CD14-positive monocyte (primary cell): ENCODE data around the gene POFUT2. TPM values are rescaled to one million over a fixed set of nuclear protein-coding genes. Genes with fewer than 3 reads are reported as not detected.

ENCODE experiments used
- DNase-seq, 3 donors: peaks; one replicate each; pipeline ENCODE4 v3.0.0-alpha.2; 2011 to 2022
- H2AFZ ChIP-seq: 2 replicates; pipeline ENCODE4 v1.6.0; 2012; ENCODE audit warnings: mild to moderate bottlenecking, low read depth, low read length, inconsistent platforms; ENCODE audit not compliant: insufficient read depth, poor library complexity, severe bottlenecking
- H3K27ac ChIP-seq, 2 donors: 1 replicate in 1 of 2; 2 replicates in 1 of 2; pipeline ENCODE4 v1.5.1; 2012 to 2013; ENCODE audit warnings: low read length in 2 of 2, control low read depth in 1 of 2, inconsistent platforms in 1 of 2, low read depth in 1 of 2, mild to moderate bottlenecking in 1 of 2
- H3K27me3 ChIP-seq, 2 donors: one replicate each; pipeline versions ENCODE4 v1.6.0 to v1.6.1; 2011 to 2013; ENCODE audit warnings: low read length in 2 of 2; ENCODE audit not compliant: control insufficient read depth in 2 of 2, insufficient read depth in 2 of 2
- H3K36me3 ChIP-seq, 2 donors: replicated peaks in 1 of 2; 1 replicate in 1 of 2; 2 replicates in 1 of 2; pipeline versions ENCODE4 v1.5.1 to v1.6.1; 2012 to 2013; ENCODE audit warnings: low read length in 2 of 2, control low read depth in 1 of 2, inconsistent platforms in 1 of 2, mild to moderate bottlenecking in 1 of 2; ENCODE audit not compliant: insufficient read depth in 2 of 2, control insufficient read depth in 1 of 2
- H3K4me1 ChIP-seq, 2 donors: 1 replicate in 1 of 2; 2 replicates in 1 of 2; pipeline versions ENCODE4 v1.5.1 to v1.6.1; 2012 to 2013; ENCODE audit warnings: low read length in 2 of 2, control low read depth in 1 of 2, inconsistent platforms in 1 of 2, mild to moderate bottlenecking in 1 of 2, moderate library complexity in 1 of 2; ENCODE audit not compliant: insufficient read depth in 2 of 2, control insufficient read depth in 1 of 2
- H3K4me2 ChIP-seq: replicated peaks from 2 replicates; pipeline ENCODE3; 2012; ENCODE audit warnings: low read length, moderate library complexity, mild to moderate bottlenecking; ENCODE audit not compliant: poor library complexity, severe bottlenecking; ENCODE audit errors: extremely low read depth
- H3K4me3 ChIP-seq, 3 experiments: fragments of 200-600 bp in 1 of 3; sonication (generic) in 1 of 3; replicated peaks in 1 of 3; 1 replicate in 2 of 3; 2 replicates in 1 of 3; pipeline ENCODE4 v1.5.1; 2011 to 2013; ENCODE audit warnings: low read length in 3 of 3, mild to moderate bottlenecking in 3 of 3, control low read depth in 2 of 3, low read depth in 2 of 3, inconsistent platforms in 1 of 3, moderate library complexity in 1 of 3
- H3K79me2 ChIP-seq: 2 replicates; pipeline ENCODE4 v1.6.0; 2012; ENCODE audit warnings: mild to moderate bottlenecking, control low read depth, inconsistent platforms, low read length, moderate library complexity; ENCODE audit not compliant: insufficient read depth
- H3K9ac ChIP-seq: 2 replicates; pipeline ENCODE4 v1.6.0; 2017; ENCODE audit warnings: low read length, mild to moderate bottlenecking; ENCODE audit not compliant: insufficient read depth, poor library complexity, severe bottlenecking
- H3K9me3 ChIP-seq, 2 donors: replicated peaks in 1 of 2; 1 replicate in 1 of 2; 2 replicates in 1 of 2; pipeline versions ENCODE4 v1.5.1 to v1.6.1; 2012 to 2013; ENCODE audit warnings: low read length in 2 of 2, control low read depth in 1 of 2; ENCODE audit not compliant: control insufficient read depth in 1 of 2, insufficient read depth in 1 of 2
- H4K20me1 ChIP-seq: 2 replicates; pipeline ENCODE4 v1.6.0; 2012; ENCODE audit warnings: mild to moderate bottlenecking, low read length, control low read depth, moderate library complexity; ENCODE audit not compliant: insufficient read depth
- H3K27ac Mint-ChIP-seq, 7 donors: one replicate each; pipeline ENCODE4 v1.8.0; 2020; ENCODE audit warnings: mild to moderate bottlenecking in 7 of 7, mixed read lengths in 7 of 7, moderate library complexity in 6 of 7, inconsistent platforms in 2 of 7
- H3K27me3 Mint-ChIP-seq, 3 donors: one replicate each; pipeline ENCODE4 v1.8.0; 2021 to 2022; ENCODE audit warnings: low read depth in 3 of 3, mild to moderate bottlenecking in 3 of 3, mixed read lengths in 3 of 3, moderate library complexity in 3 of 3, inconsistent platforms in 1 of 3
- H3K36me3 Mint-ChIP-seq, 2 donors: one replicate each; pipeline ENCODE4 v1.8.0; 2020; ENCODE audit warnings: mixed read lengths in 2 of 2, inconsistent platforms in 1 of 2, mild to moderate bottlenecking in 1 of 2
- H3K4me1 Mint-ChIP-seq: one replicate; pipeline ENCODE4 v1.8.0; 2020; ENCODE audit warnings: mild to moderate bottlenecking, mixed read lengths
- H3K4me3 Mint-ChIP-seq, 2 donors: one replicate each; pipeline ENCODE4 v1.8.0; 2020; ENCODE audit warnings: mild to moderate bottlenecking in 2 of 2, mixed read lengths in 2 of 2, moderate library complexity in 1 of 2
- H3K9me3 Mint-ChIP-seq, 7 donors: one replicate each; pipeline ENCODE4 v1.8.0; 2020 to 2022; ENCODE audit warnings: mixed read lengths in 7 of 7, mild to moderate bottlenecking in 6 of 7, moderate library complexity in 6 of 7, inconsistent platforms in 2 of 7
- WGBS: methylation state at CpG from one replicate; pipeline ENCODE4 v1.1.5; 2013; ENCODE audit warnings: missing lambda C conversion rate; ENCODE audit not compliant: insufficient coverage; 5-methylcytosine and 5-hydroxymethylcytosine counted together
- intact Hi-C, 2 donors: fragments of 100-400 bp; cut with micrococcal nuclease; formaldehyde crosslinking; loops; one replicate each; pipeline versions ENCODE4 v1.15.0 to v1.15.1; 2023
- polyA plus RNA-seq, 3 donors: library from polyadenylated mRNA; depleted of rRNA in 1 of 3; unstranded in 2 of 3; stranded (reverse) in 1 of 3; fragments of 300-500 nt in 2 of 3; fragments of >200 nt in 1 of 3; fragmentation: Illumina TruSeq in 2 of 3; gene quantifications; 1 replicate in 2 of 3; 2 replicates in 1 of 3; pipeline ENCODE4 v1.2.3, GENCODE V29; 2012 to 2021
- TF ChIP-seq, protein P1 (sequence below): fragments of 200-600 bp; IDR thresholded peaks from one replicate; pipeline ENCODE4 v1.8.0; 2022; ENCODE audit warnings: antibody characterized with exemption, mild to moderate bottlenecking

Gene POFUT2
- polyA plus RNA-seq, 3 donors = 1.8 to 21.3 (median 2.8) TPM

DNA sequence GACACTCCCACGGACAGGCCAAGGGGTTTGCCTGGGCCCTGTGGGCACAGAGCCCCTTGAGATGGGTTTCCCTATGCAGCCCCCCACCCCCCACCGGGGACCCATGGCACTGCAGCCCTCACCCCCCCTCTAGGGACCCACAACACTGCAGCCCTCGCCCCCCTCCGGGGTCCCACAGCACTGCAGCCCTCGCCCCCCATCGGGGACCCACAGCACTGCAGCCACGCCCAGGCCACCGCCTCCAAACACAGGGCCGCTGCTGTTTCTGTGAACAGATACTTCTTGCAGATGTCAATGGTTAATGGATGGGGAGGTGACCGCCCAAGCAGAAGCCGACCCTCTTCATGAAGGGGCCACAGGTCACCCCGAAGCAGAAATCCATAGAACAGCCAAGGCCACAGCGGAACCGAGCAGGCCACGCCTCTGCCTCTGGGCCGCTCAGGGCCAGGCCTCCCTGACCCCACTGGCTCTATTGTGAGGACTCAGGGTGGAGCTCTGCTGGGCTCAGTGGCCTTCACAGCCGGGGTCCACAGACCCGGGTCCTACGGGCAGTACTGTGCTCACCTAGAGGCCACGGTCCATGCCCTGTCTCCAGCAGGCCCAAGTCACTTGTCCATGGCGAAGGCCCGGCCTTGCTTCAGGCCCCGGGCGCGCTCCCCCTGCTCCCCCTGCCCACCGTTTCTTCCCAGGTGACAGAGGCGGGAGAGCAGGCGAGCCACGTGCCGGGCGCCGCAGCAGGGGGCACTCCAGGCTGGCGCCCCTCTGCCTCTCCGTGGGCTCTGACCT is 4.1 kb upstream of the POFUT2 start:
- H3K4me3 ChIP-seq = no peak overlapping the region
- Mint-ChIP-seq H3K27me3 (peaks cover 3 to 13% (median 7%) of the 10 kb centered on the region in 3 donors), H3K9me3 (peaks cover 0 to 3% (median 0%) of the 10 kb centered on the region in 7 donors), H3K4me1 (peaks cover 33% of the 10 kb centered on the region), H3K36me3 (peaks cover 0 to 3% of the 10 kb centered on the region in 2 donors), H3K4me3 (no peak overlapping the region), H3K27ac (peak overlapping the region in 5 of 7 donors; percentile 54 to 87 (median 73))
- no peak overlapping the region for H3K27ac ChIP-seq
- H3K36me3 ChIP-seq = no peaks in the 10 kb centered on the region
- peak overlapping the region; percentile 55 for H3K4me2 ChIP-seq
- no peaks in the 10 kb centered on the region for H3K9me3 ChIP-seq
- peaks cover 0 to 2% of the 10 kb centered on the region in 2 donors for H3K27me3 ChIP-seq
- intact Hi-C loops = loop anchor here (2.0 to 10.0 kb wide), 4 partner anchors 147 to 527 kb away; partner anchors contain the start of gene SLC19A1 (in 1 of the 2)
- H2AFZ ChIP-seq = peak overlapping the region; percentile 63
- TF ChIP-seq, protein P1, sequence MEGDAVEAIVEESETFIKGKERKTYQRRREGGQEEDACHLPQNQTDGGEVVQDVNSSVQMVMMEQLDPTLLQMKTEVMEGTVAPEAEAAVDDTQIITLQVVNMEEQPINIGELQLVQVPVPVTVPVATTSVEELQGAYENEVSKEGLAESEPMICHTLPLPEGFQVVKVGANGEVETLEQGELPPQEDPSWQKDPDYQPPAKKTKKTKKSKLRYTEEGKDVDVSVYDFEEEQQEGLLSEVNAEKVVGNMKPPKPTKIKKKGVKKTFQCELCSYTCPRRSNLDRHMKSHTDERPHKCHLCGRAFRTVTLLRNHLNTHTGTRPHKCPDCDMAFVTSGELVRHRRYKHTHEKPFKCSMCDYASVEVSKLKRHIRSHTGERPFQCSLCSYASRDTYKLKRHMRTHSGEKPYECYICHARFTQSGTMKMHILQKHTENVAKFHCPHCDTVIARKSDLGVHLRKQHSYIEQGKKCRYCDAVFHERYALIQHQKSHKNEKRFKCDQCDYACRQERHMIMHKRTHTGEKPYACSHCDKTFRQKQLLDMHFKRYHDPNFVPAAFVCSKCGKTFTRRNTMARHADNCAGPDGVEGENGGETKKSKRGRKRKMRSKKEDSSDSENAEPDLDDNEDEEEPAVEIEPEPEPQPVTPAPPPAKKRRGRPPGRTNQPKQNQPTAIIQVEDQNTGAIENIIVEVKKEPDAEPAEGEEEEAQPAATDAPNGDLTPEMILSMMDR = no peak
- H4K20me1 ChIP-seq = no peaks in the 10 kb centered on the region
- peaks cover 21 to 31% of the 10 kb centered on the region in 2 donors for H3K4me1 ChIP-seq
- H3K79me2 ChIP-seq = no peaks in the 10 kb centered on the region
- peak in 1 of 3 donors; percentile 9 for DNase-seq
- peak overlapping the region; percentile 19 for H3K9ac ChIP-seq
- WGBS = 88% methylated on average over 28 of the region's 34 CpGs

DNA sequence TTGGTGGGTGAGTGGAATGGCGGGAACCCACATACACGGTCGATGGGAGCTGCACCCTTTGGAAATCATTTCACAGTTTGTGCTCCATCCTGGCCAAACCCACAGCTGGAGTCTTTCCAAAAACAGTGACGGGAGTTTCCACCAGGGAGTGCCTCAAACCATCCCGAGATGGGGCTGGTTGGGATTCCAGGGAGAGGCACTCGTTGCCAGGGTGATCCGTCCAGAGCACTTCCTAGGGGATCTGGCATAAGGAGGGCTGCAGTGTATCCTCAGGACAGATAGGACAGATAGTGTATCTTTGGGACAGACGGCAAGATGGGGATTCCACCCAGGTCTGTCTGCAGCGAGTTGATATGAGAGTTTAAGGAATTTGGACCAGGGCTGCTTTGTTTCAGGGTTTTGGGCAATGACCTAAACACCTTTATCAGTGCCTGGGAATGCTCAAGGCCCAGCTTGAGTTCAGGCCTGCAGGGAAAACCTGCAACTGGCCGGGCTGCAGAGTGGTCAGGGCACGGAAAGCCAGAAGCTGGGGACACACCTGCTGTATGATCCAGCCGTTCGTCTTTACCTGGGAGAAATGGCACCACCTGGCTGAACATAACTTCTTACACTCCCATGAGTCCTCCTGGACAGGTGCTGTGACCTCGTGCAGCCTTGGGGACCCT is 3.4 kb upstream of the POFUT2 start:
- Histone ChIP-seq H3K4me2 (no peak overlapping the region), H3K4me3 (no peak overlapping the region), H2AFZ (no peak overlapping the region), H3K79me2 (peaks cover 3% of the 10 kb centered on the region), H4K20me1 (no peaks in the 10 kb centered on the region), H3K9ac (no peak overlapping the region), H3K36me3 (peaks cover 0 to under 1% of the 10 kb centered on the region in 2 donors), H3K4me1 (peaks cover 25 to 36% of the 10 kb centered on the region in 2 donors), H3K27me3 (peaks cover 0 to 2% of the 10 kb centered on the region in 2 donors), H3K9me3 (no peaks in the 10 kb centered on the region), H3K27ac (no peak overlapping the region)
- Mint-ChIP-seq H3K4me1 (peaks cover 38% of the 10 kb centered on the region), H3K36me3 (peaks cover 0 to 3% of the 10 kb centered on the region in 2 donors), H3K27ac (peak overlapping the region in 4 of 7 donors; percentile 14 to 84 (median 42)), H3K4me3 (no peak overlapping the region), H3K9me3 (peaks cover 0 to 3% (median 0%) of the 10 kb centered on the region in 7 donors), H3K27me3 (peaks cover 3 to 13% (median 7%) of the 10 kb centered on the region in 3 donors)
- 91% methylated on average over 10 of the region's 14 CpGs for WGBS
- TF ChIP-seq, protein P1 = no peak
- intact Hi-C loops = loop anchor here (2.0 to 10.0 kb wide), 3 partner anchors 146 to 254 kb away; partner anchors contain the start of gene SLC19A1 (in 1 of the 2)
- peak in 1 of 3 donors; percentile 3 for DNase-seq
